Stimulated activated effector memory CD8-positive, alpha-beta T cell treated with anti-CD3 and anti-CD28 coated beads, Interleukin-12 subunit alpha, Interleukin-12 subunit beta, amount 100 ng/mL, for 72 hours (primary cell): Measurements from ENCODE around the gene NET1.

Source experiments
- ATAC-seq: fragments of 150-1000 bp; cut with Tn5 transposase; 2 replicates; pipeline ENCODE4 v1.10.0; 2021
- DNase-seq, 2 donors: peaks; one replicate each; pipeline ENCODE4 v3.0.0; 2021 to 2022; ENCODE audit warnings: low spot score in 2 of 2
- H3K27ac Mint-ChIP-seq: one replicate; pipeline ENCODE4 v1.8.0; 2022; ENCODE audit warnings: mild to moderate bottlenecking, mixed read lengths
- H3K36me3 Mint-ChIP-seq: one replicate; pipeline ENCODE4 v1.8.0; 2022; ENCODE audit warnings: mild to moderate bottlenecking, mixed read lengths
- H3K4me1 Mint-ChIP-seq: one replicate; pipeline ENCODE4 v1.8.0; 2022; ENCODE audit warnings: mixed read lengths
- H3K4me3 Mint-ChIP-seq: one replicate; pipeline ENCODE4 v1.8.0; 2022; ENCODE audit warnings: mild to moderate bottlenecking, mixed read lengths
- H3K9me3 Mint-ChIP-seq: one replicate; pipeline ENCODE4 v1.8.0; 2022; ENCODE audit warnings: mixed read lengths

The NET1 gene

DNA sequence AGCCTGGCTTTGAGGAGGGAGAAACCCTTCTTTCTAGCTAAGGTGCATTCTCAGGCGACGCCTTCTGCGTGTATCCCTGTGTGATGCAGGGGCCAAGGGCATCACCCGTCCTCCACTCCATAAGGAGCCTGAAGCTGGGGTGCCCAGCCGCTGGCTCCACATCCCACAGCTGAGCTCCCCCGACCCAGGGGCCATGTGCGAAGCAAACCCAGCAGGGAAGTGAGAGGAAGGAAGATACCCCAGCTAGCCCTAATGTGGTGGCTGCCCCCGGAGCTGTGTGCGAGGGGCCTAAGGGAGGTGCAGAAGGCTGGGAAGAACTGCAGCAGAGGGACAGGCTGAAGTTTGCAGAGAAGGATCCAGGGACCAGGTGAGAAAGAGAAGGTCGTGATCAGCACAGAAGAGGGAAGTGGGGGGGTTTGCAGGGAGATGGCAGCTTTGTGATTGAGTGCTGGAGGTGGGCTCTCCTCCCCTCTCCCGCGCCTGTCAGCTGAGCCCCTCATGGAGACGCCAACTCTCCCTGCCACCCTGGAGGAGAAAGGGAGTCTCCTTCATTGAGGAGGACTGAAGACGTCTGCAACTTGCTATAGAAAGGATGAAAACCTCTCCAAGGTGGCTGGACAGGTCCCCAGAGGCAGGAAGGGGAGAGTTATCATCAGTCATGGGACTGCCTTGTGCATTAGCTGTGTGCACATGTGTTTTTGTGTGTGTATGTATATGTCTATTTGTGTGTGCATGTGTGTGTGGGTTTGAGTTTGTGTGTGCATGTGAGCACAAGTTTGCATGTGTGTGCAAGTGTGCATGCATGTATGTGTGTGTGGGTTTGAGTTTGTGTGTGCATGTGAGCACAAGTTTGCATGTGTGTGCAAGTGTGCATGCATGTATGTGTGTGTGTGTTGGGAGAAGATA lies 90.5 kb downstream of the NET1 start:
- Mint-ChIP-seq H3K36me3 (no peaks in the 10 kb centered on the region), H3K9me3 (no peaks in the 10 kb centered on the region), H3K27ac (no peak overlapping the region), H3K4me1 (peaks cover 5% of the 10 kb centered on the region), H3K4me3 (no peak overlapping the region)
- DNase-seq (no peak), ATAC-seq (no peak)

- Mint-ChIP-seq H3K27ac (no peak overlapping the region), H3K9me3 (no peaks in the 10 kb centered on the region), H3K36me3 (no peaks in the 10 kb centered on the region), H3K4me3 (no peak overlapping the region), H3K4me1 (peaks cover 5% of the 10 kb centered on the region)
- DNase-seq (no peak), ATAC-seq (no peak)
Observed at GRCh38 chr10:5503477-5503835, 91.1 kb downstream of the NET1 start.

DNA sequence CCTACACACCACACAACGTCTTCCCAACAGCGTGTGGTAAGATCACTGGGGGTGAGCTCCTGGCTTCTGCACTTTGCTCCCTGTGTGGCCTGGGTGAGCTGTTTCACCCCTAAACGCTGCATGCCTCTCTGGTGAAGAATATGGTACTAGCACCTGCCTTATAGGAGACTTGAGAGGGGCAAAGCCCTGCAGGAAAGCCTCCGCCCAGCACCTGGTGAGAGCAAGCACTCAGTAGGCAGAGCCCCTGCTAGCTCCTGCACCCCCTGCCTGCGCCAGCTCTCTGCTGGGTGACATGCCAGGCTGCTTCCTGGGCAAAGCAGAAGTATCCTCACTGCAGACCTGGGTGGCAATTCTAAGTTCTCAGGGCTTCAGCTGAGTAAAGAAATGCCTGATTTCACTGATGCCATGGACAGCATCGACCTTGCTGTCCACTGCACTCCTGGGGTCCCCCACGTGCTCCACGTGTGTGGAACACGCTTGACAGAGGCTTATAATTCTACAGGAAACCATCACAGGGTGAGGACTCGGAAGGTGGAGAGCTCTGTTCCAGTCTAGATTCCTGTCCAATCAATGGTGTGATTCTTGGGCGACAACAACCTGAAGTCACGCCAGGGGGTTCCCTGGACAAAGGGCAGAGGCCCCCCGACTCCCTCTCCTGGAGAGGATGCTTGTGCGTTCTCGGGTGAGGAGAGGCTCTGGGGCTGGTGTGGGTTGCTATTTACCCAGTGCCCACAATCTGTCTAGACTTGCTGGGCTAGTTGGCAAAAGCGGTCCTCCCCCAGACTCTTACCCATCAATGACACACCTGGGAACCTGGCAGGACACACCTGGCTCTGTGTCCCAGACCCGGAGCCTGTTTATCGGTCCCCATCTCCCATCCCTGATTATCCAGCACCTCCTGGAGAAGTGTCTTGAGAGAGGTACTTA lies 92.1 kb downstream of the NET1 start:
- H3K36me3 Mint-ChIP-seq = no peaks in the 10 kb centered on the region
- ATAC-seq = no peak
- H3K4me3 Mint-ChIP-seq = no peak overlapping the region
- DNase-seq = no peak
- H3K4me1 Mint-ChIP-seq = peaks cover 5% of the 10 kb centered on the region
- H3K9me3 Mint-ChIP-seq = no peaks in the 10 kb centered on the region
- no peak overlapping the region for H3K27ac Mint-ChIP-seq

DNA sequence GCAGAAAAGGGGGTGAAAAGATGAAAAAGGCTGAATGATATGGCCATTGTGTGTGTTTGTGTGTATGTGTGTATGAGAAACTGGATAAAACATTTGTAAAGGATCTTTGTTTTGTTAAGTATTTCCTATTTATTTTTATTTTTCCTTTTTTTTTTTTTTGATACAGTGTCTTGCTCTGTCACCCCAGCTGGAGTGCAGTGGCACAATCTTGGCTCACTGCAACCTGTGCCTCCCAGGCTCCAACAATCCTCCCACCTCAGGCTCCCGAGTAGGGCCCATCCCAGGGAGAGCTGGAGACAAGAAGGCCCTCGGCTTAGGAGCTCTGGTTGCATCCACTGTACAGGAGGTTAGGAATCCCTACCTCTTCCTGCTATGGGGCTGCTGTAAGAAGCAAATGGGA lies 93.9 kb downstream of the NET1 start:
- no peaks in the 10 kb centered on the region for H3K36me3 Mint-ChIP-seq
- no peak overlapping the region for H3K4me3 Mint-ChIP-seq
- DNase-seq (no peak), ATAC-seq (no peak)
- H3K9me3 Mint-ChIP-seq = no peaks in the 10 kb centered on the region
- H3K4me1 Mint-ChIP-seq = peaks cover 5% of the 10 kb centered on the region
- no peak overlapping the region for H3K27ac Mint-ChIP-seq

DNA sequence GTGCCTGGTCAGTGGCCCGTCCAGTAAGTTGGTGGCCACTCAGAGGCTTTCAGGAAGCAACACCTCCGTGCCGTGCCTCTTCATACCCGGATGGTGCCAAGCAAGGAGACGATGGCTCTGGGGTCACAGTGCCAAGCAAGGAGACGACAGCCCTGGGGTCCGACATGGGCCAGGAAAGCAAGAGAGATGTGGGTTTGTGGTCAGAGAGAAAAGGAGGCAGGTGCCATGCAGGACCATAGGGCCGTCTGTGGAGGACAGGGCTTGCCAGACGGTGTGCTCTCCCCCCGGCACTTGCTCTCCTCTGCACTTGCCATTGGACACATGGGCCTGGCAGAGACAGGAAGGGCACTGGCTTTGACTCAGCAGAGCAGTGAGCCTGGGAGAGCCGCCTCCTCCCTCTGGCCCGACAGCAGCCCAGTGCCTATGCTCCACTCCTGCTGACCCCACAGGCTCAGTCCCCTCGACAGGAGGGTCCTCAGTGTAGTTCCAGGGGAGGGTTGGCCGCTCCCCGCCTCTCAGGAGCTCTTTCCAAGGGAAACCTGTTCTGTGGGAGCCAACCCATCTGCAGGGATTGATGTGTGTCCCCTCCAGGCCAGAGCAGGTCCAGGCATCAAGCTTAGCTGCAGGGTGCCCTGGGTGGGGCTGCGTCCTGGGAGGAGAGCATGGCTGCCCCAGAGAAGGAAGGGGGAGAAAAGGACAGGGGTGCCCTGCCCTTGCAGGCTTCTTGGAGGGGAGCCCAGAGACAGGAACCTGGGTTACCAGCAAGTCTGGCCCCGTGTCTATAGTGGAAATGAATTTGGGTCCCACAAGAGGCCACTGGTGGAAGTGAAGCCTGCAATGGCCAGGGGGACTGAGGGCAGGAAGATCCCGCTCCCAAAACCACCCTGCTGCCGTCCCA lies 94.6 kb downstream of the NET1 start:
- Mint-ChIP-seq H3K36me3 (no peaks in the 10 kb centered on the region), H3K27ac (no peak overlapping the region), H3K4me3 (no peak overlapping the region), H3K9me3 (no peaks in the 10 kb centered on the region), H3K4me1 (peaks cover 5% of the 10 kb centered on the region)
- no peak for DNase-seq
- ATAC-seq = no peak

- Mint-ChIP-seq H3K9me3 (no peaks in the 10 kb centered on the region), H3K27ac (no peak overlapping the region), H3K36me3 (no peaks in the 10 kb centered on the region), H3K4me1 (peaks cover 5% of the 10 kb centered on the region), H3K4me3 (no peak overlapping the region)
- ATAC-seq (no peak), DNase-seq (no peak)
Observed at GRCh38 chr10:5507649-5508131, 95.3 kb downstream of the NET1 start.

GRCh38 chr10:5508161-5508604 lies 95.8 kb downstream of the NET1 start:
- Mint-ChIP-seq H3K27ac (no peak overlapping the region), H3K4me1 (peaks cover 1% of the 10 kb centered on the region), H3K9me3 (no peaks in the 10 kb centered on the region), H3K36me3 (no peaks in the 10 kb centered on the region), H3K4me3 (no peak overlapping the region)
- DNase-seq = no peak
- no peak for ATAC-seq
